Fibroblast of the aortic adventitia (primary cell): Measurements from ENCODE around the gene PURA. TPM values are rescaled to one million over a fixed set of nuclear protein-coding genes. Genes with fewer than 3 reads are reported as not detected.

Experiments used
- DNase-seq: peaks from one replicate; pipeline ENCODE4 v3.0.0-alpha.2; 2010; ENCODE audit warnings: low read depth
- H3K4me3 ChIP-seq: 2 replicates; pipeline ENCODE4 v1.5.1; 2011; ENCODE audit warnings: low read depth, mild to moderate bottlenecking, control low read depth, low read length, moderate library complexity
- total RNA-seq: library from RNA; depleted of rRNA; stranded (reverse); fragments of >200 nt; gene quantifications from 2 replicates; pipeline ENCODE4 v1.2.3, GENCODE V29; 2012; ENCODE audit warnings: low replicate concordance
- TF ChIP-seq, protein P1 (sequence below): IDR thresholded peaks from 2 replicates; pipeline ENCODE4 v1.5.1; 2011; ENCODE audit warnings: mild to moderate bottlenecking, low read length, control low read depth, inconsistent platforms; ENCODE audit not compliant: insufficient read depth

PURA gene
- total RNA-seq, 1 donor: 30.4 TPM

DNA sequence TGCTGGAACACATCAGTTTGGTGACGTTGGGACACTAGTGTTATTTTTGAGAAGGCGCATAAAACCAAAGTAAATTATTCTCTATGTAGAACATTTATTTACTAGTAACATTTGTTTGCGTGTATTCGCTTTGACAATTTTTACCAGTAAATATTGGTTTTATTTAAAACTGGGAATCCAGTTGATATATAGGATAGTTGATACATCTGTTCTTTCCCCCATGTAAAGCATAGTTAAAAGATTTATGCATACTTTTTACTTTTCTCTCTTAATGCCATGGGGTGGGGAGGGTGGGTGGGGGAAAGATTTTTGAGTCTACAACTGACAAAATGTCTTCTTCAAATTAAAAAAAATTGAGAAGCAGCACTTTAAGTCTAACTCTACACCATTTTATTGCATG lies 11.7 kb downstream of the PURA start, which contains the start of gene IGIP:
Gene IGIP, plus strand, starts transcription at position 301 of the 400 bp plus-strand sequence. CDS start 2,540 bp downstream, outside the sequence.
- H3K4me3 ChIP-seq: no peak within 1 kb of the TSS
- TF ChIP-seq, protein P1, sequence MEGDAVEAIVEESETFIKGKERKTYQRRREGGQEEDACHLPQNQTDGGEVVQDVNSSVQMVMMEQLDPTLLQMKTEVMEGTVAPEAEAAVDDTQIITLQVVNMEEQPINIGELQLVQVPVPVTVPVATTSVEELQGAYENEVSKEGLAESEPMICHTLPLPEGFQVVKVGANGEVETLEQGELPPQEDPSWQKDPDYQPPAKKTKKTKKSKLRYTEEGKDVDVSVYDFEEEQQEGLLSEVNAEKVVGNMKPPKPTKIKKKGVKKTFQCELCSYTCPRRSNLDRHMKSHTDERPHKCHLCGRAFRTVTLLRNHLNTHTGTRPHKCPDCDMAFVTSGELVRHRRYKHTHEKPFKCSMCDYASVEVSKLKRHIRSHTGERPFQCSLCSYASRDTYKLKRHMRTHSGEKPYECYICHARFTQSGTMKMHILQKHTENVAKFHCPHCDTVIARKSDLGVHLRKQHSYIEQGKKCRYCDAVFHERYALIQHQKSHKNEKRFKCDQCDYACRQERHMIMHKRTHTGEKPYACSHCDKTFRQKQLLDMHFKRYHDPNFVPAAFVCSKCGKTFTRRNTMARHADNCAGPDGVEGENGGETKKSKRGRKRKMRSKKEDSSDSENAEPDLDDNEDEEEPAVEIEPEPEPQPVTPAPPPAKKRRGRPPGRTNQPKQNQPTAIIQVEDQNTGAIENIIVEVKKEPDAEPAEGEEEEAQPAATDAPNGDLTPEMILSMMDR: no peak
- no peak for DNase-seq

DNA sequence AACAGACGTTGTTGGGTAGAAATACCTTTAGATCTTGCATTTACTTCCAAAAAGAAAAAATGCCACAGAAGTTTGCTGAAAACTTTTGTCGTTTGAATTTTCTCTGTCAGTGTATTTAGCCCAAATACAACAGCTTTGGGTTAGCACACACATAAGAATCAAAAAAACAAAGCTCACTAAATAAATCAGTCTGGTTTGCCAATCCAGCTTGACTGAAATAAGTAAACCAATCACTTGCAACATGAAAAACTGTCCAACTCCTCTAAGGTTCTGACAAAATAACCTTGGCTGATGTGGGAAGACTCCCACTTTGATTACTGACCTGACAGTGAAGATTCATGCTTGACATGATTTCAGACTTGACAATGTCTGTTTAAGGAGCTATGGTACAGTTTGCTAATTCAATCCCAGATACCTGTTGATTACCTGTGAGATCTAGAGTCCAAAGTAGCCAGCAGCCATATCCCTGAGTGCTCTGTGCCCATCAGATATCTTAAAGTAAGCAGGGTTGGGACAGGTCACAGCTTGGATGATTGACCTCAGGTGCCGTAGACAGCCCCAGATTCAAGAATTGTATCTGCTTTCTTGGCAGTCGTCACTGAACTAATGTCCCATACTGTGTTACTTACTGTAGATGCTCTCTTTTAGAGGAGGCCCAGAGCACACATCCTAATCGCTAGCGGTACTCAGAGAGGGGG lies 12.6 kb downstream of the PURA start:
- TF ChIP-seq, protein P1: no peak
- DNase-seq: no peak
- no peak overlapping the region for H3K4me3 ChIP-seq

DNA sequence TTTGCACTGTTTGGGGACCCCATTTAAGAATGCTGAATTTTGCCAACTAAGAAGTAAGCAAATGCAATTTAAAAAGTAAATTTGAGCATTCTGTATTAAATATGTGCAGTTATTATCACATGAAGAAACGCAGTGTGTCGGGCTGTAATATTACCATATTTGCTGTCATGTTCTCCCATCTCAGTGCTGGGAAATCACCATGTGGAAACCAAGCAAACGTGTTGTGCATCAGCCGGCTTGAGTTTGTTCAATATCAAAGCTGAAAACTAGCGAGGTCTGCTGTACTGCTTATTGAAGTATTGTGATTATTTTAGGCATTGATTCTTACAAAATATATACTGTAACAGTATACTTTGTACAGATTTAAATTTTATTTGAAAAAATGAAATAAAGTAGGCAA lies 14.5 kb downstream of the PURA start:
- DNase-seq: no peak
- TF ChIP-seq, protein P1: no peak
- no peak overlapping the region for H3K4me3 ChIP-seq

DNA sequence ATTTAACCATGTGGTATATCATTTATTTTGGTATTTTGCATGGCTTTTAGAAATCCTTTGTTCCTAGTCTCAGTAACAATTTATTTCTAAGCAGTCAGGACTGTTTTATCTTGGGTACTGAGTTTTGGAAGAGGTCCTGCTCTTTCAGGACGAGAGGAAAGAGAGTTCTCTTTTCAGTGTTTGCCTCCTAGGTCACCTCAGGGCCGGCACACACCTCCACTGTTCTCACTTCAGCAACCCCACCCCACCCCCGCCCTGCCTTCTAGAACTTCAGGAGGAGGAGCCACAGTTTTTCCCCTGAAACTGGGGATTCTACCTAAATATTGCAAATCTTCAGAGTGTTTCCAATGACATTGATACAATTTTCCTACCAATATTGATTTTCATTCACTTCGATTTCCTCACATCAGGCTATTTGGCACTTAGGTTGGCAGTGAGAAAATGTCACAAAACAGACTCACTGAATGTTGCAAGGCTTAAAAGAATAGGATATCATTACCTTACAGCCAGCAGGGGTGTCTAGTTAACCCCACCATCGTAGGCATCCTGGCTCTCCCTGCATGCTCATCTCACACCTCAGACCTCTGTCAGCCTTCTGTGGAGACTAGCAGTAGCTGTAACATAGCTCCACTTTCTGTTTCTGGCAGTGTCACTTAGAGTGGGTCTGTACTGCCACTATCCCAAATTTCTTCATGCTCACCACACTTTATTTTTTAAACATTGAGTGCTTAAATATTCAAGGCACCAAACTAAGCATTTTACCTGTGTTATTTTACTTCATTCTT lies 17.2 kb downstream of the PURA start:
- no peak for DNase-seq
- TF ChIP-seq, protein P1: no peak
- H3K4me3 ChIP-seq: no peak overlapping the region

DNA sequence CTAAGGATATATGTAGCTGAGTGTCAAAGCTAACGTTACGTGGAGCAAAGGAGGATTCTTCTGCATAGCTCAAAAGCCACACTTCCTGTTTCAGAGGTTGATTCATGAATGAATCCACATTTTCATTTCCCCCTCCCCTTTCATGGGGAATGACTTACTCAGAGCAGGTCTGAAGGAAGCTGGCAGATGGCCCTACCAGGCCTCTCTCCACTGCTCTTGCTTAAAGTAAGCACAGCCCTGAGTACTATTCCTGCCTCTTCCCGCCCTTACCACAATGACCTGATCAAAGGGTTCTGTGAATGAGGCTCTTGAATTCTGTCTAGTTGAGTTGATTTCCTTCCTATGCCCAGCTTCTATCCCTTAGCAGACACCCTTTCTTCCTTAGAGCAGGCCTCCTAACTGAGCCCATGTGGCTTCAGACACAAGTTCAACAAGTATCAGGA lies 18.1 kb downstream of the PURA start:
- peak; percentile 92 for DNase-seq
- TF ChIP-seq, protein P1: no peak
- no peak overlapping the region for H3K4me3 ChIP-seq

DNA sequence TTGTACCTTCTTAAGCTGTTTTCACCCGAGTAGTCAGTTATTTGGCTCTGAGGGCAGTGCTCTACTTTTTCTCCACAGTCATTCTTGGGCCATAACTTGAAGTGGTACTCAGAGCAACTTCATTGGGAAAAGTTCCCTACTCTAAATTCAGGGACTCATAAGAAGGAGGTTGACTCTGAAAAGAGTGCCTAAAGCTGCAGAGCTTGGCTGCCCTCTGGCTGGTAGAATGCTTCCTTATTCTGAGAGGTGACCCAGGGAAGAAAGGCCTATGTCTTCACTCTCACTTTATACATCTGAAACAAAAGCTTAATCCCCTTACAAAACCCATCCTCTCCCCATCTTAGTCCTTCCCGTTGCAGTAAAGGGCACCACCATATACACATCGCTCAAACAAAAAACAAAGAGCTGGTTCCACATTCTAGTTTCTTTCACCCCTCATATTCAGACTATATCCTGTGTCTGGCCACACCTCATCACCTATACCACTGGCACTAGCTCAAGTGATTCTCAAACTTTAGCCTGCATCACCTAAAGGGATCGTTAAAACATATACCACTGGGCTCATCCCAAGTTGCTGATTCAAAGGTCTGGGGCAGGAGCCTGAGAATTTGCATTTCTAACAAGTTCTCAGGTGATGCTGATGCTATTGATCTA lies 19.7 kb downstream of the PURA start:
- DNase-seq: no peak
- TF ChIP-seq, protein P1: no peak
- H3K4me3 ChIP-seq: no peak overlapping the region
